Stimulated activated CD4-positive, alpha-beta T cell treated with anti-CD3 and anti-CD28 coated beads, Interleukin-4, amount 100 ng/mL, for 4 hours (primary cell): Measurements from ENCODE around the gene MOB2.

Experiments
- DNase-seq, 2 experiments: peaks; one replicate each; pipeline ENCODE4 v3.0.0-alpha.2; 2020

MOB2 gene

GRCh38 chr11:1484695-1485503, 1.7 kb downstream of the MOB2 start:
- no peak for DNase-seq

GRCh38 chr11:1484061-1484671, 2.4 kb downstream of the MOB2 start:
- DNase-seq: no peak

- no peak for DNase-seq
Measured at GRCh38 chr11:1483445-1483961, 3.1 kb downstream of the MOB2 start.

- DNase-seq: no peak
Measured at GRCh38 chr11:1482581-1483444, 3.8 kb downstream of the MOB2 start.

GRCh38 chr11:1481861-1482441, 4.6 kb downstream of the MOB2 start:
- DNase-seq: no peak

GRCh38 chr11:1481483-1481825, 5.1 kb downstream of the MOB2 start:
- DNase-seq: no peak

GRCh38 chr11:1480555-1481482, 5.8 kb downstream of the MOB2 start:
- DNase-seq: no peak

GRCh38 chr11:1480191-1480554, 6.4 kb downstream of the MOB2 start:
- DNase-seq: no peak

GRCh38 chr11:1479678-1480118, 6.9 kb downstream of the MOB2 start:
- DNase-seq: no peak

- no peak for DNase-seq
Measured at GRCh38 chr11:1479006-1479677, 7.4 kb downstream of the MOB2 start.

- no peak for DNase-seq
Measured at GRCh38 chr11:1478544-1478943, 8.0 kb downstream of the MOB2 start.

GRCh38 chr11:1478011-1478410, 8.6 kb downstream of the MOB2 start:
- no peak for DNase-seq

- DNase-seq: no peak
Measured at GRCh38 chr11:1476940-1477736, 9.4 kb downstream of the MOB2 start.

GRCh38 chr11:1475841-1476240, 10.7 kb downstream of the MOB2 start:
- no peak for DNase-seq

- no peak for DNase-seq
Measured at GRCh38 chr11:1473786-1474185, 12.8 kb downstream of the MOB2 start.

GRCh38 chr11:1473011-1473628, 13.5 kb downstream of the MOB2 start:
- no peak for DNase-seq

GRCh38 chr11:1472180-1473005, 14.2 kb downstream of the MOB2 start:
- no peak for DNase-seq

GRCh38 chr11:1471736-1472135, 14.8 kb downstream of the MOB2 start:
- no peak for DNase-seq
